Adipocyte (in vitro differentiated cells): Measurements from ENCODE around the gene TFF2.
A peak's percentile ranks its signal among the peaks of the same experiment; 100 is the strongest.

ENCODE experiments used
- DNase-seq: peaks from one replicate; pipeline ENCODE4 v3.0.0-alpha.2; 2015; ENCODE audit warnings: low read depth
- H3K27me3 ChIP-seq: replicated peaks from 2 replicates; pipeline ENCODE4 v1.7.0; 2013; ENCODE audit warnings: mild to moderate bottlenecking, low read length, moderate library complexity; ENCODE audit not compliant: control insufficient read depth, insufficient read depth
- H3K36me3 ChIP-seq: 2 replicates; pipeline ENCODE4 v1.7.0; 2013; ENCODE audit warnings: low read length, mild to moderate bottlenecking, moderate library complexity; ENCODE audit not compliant: control insufficient read depth, insufficient read depth, severe bottlenecking
- H3K4me1 ChIP-seq: 2 replicates; pipeline ENCODE4 v1.7.0; 2013; ENCODE audit warnings: mild to moderate bottlenecking, low read length, moderate library complexity; ENCODE audit not compliant: control insufficient read depth, insufficient read depth
- H3K4me3 ChIP-seq: 2 replicates; pipeline ENCODE4 v1.7.0; 2013; ENCODE audit warnings: mild to moderate bottlenecking, low read length, moderate library complexity
- H3K9ac ChIP-seq: 2 replicates; pipeline ENCODE4 v1.7.0; 2013; ENCODE audit warnings: mild to moderate bottlenecking, low read length, moderate library complexity
- H3K9me3 ChIP-seq: 2 replicates; pipeline ENCODE4 v1.7.0; 2013; ENCODE audit warnings: mild to moderate bottlenecking, low read length, moderate library complexity; ENCODE audit not compliant: control insufficient read depth

TFF2 gene

GRCh38 chr21:42382915-42383314 is 32.1 kb upstream of the TFF2 start:
- no peak overlapping the region for H3K9ac ChIP-seq
- no peaks in the 10 kb centered on the region for H3K4me1 ChIP-seq
- H3K4me3 ChIP-seq: no peak overlapping the region
- H3K36me3 ChIP-seq: no peaks in the 10 kb centered on the region
- no peak for DNase-seq
- H3K27me3 ChIP-seq: peaks cover 48% of the 10 kb centered on the region
- no peaks in the 10 kb centered on the region for H3K9me3 ChIP-seq

DNA sequence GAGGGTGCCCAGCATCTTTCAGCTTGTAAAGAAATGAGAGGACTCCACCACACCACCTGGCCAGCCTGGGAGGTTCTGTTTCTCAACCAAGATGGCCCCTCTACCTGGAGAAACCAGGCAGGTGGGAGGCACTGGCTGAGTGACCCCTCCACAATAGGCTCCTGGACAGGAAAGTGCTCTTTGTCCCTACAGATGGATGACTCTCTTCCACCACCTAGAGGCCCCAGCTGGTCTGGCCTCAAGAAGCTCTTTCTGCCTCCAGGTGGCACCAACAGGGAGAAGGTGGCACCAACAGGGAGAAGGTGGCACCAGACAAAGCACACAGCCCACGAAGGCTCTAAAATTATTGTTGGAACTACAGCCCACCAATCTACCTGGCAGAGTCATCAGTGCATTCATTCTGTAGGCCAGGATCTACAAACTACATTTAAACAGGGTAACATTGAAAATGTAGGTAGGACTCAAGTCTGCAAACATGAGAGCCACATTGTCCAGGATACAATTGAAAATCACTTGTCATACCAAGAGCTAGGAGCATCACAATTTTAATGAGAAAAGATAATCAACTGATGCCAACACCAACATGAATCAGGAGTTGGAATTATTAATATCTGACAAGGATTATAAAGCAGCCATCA is 30.7 kb upstream of the TFF2 start:
- no peaks in the 10 kb centered on the region for H3K36me3 ChIP-seq
- H3K9me3 ChIP-seq: no peaks in the 10 kb centered on the region
- no peak overlapping the region for H3K9ac ChIP-seq
- H3K27me3 ChIP-seq: peaks cover 49% of the 10 kb centered on the region
- DNase-seq: peak; percentile 24
- H3K4me1 ChIP-seq: no peaks in the 10 kb centered on the region
- H3K4me3 ChIP-seq: no peak overlapping the region

DNA sequence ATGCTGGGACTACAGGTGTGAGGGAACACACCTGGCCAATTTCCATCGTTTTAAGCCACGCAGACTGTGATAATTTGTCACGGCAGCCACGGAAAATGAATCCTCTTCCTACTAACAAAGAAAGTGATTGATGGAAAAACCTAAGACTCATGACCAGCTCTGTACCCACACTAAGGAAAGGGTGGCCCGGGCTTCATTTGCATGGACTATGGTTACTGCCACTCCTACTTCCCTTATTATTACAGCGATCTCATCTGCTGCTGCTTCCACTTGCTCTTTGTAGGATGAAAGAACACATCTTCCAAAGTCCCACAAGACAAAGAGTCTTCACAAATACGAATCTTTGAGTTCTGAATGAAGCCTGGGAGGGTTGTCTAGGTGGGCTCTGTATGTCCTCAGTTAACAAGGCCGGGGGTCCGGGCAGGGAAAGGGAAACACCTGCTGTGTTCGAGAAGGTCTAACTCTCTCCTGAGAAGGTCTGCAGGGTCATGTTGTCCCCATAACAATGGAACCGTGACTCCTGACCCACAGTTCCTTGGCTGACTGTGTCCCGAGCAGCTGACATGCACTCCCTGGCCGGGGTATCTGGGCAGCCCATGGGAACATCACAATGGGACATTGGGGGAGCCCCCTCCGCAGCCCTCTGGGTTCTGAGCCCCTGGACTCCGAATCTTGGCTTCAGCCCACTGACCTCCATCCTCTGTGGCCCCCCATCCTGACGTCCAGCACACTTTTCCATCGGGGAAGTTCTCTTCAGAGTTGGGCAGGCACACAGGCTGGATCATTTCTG is 28.8 kb upstream of the TFF2 start:
- Histone ChIP-seq H3K36me3 (no peaks in the 10 kb centered on the region), H3K4me1 (no peaks in the 10 kb centered on the region), H3K27me3 (peaks cover 57% of the 10 kb centered on the region), H3K9ac (no peak overlapping the region), H3K9me3 (no peaks in the 10 kb centered on the region), H3K4me3 (no peak overlapping the region)
- DNase-seq: no peak

DNA sequence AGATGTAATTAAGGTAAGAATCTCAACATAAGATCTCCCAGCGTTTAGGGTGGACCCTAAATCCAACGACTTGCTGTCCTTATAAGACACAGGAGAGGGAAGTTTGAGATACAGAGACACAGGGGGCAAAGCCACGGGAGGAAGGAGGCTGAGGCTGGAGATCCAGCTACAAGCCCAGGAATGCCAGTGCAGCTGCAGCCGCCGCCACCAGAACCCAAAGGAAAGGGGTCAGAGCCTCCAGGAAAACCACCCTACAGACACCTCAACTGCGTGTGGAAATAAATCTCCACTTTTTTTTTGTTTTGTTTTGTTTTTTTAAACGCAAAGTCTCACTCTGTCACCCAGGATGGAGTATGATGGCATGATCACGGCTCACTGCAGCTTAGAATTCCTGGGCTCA is 27.6 kb upstream of the TFF2 start:
- Histone ChIP-seq H3K9me3 (no peaks in the 10 kb centered on the region), H3K9ac (no peak overlapping the region), H3K4me1 (no peaks in the 10 kb centered on the region), H3K36me3 (no peaks in the 10 kb centered on the region), H3K27me3 (peaks cover 69% of the 10 kb centered on the region), H3K4me3 (no peak overlapping the region)
- DNase-seq: no peak

- no peaks in the 10 kb centered on the region for H3K4me1 ChIP-seq
- peaks cover 69% of the 10 kb centered on the region for H3K27me3 ChIP-seq
- H3K4me3 ChIP-seq: no peak overlapping the region
- no peaks in the 10 kb centered on the region for H3K9me3 ChIP-seq
- no peak for DNase-seq
- H3K9ac ChIP-seq: no peak overlapping the region
- H3K36me3 ChIP-seq: no peaks in the 10 kb centered on the region
These were observed 27.2 kb upstream of the TFF2 start for GRCh38 chr21:42377951-42378340.

GRCh38 chr21:42377211-42377950 is 26.6 kb upstream of the TFF2 start:
- no peak for DNase-seq

GRCh38 chr21:42376338-42376982 is 25.7 kb upstream of the TFF2 start:
- Histone ChIP-seq H3K9me3 (no peaks in the 10 kb centered on the region), H3K27me3 (peaks cover 63% of the 10 kb centered on the region)
- DNase-seq: no peak

More at GRCh38 chr21:42377211-42377950, 26.6 kb upstream of the TFF2 start:
- no peaks in the 10 kb centered on the region for H3K9me3 ChIP-seq
- no peak overlapping the region for H3K4me3 ChIP-seq
- no peaks in the 10 kb centered on the region for H3K4me1 ChIP-seq
- H3K27me3 ChIP-seq: peaks cover 69% of the 10 kb centered on the region
- no peak overlapping the region for H3K9ac ChIP-seq
- H3K36me3 ChIP-seq: no peaks in the 10 kb centered on the region

GRCh38 chr21:42375966-42376337 is 25.2 kb upstream of the TFF2 start:
- H3K27me3 ChIP-seq: peaks cover 63% of the 10 kb centered on the region
- H3K36me3 ChIP-seq: no peaks in the 10 kb centered on the region
- H3K4me1 ChIP-seq: no peaks in the 10 kb centered on the region
- no peak for DNase-seq
- no peak overlapping the region for H3K9ac ChIP-seq
- no peaks in the 10 kb centered on the region for H3K9me3 ChIP-seq
- H3K4me3 ChIP-seq: no peak overlapping the region

More at GRCh38 chr21:42376338-42376982, 25.7 kb upstream of the TFF2 start:
- no peaks in the 10 kb centered on the region for H3K4me1 ChIP-seq
- H3K4me3 ChIP-seq: no peak overlapping the region
- no peak overlapping the region for H3K9ac ChIP-seq
- H3K36me3 ChIP-seq: no peaks in the 10 kb centered on the region

DNA sequence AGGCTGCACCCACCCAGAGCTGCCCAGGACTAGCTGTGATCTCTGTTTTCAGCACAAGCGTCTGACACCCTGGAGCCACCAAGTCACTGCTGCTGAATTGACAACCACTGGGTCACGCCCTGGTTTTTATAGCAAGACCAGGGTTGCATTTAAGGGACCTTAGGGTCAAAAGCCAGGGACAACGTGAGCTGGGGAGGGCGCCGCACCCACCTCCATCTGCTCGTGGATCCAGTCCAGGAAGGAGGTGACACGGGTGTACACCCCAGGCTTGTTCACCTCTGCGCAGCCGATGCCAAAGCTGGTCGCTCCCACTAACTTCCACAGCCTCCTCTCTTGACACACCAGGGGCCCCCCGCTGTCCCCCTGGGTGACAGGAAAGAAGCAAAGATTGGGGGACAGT is 24.7 kb upstream of the TFF2 start:
- Histone ChIP-seq H3K27me3 (peaks cover 66% of the 10 kb centered on the region), H3K36me3 (no peaks in the 10 kb centered on the region), H3K4me1 (no peaks in the 10 kb centered on the region), H3K9me3 (no peaks in the 10 kb centered on the region), H3K4me3 (no peak overlapping the region), H3K9ac (no peak overlapping the region)
- no peak for DNase-seq

DNA sequence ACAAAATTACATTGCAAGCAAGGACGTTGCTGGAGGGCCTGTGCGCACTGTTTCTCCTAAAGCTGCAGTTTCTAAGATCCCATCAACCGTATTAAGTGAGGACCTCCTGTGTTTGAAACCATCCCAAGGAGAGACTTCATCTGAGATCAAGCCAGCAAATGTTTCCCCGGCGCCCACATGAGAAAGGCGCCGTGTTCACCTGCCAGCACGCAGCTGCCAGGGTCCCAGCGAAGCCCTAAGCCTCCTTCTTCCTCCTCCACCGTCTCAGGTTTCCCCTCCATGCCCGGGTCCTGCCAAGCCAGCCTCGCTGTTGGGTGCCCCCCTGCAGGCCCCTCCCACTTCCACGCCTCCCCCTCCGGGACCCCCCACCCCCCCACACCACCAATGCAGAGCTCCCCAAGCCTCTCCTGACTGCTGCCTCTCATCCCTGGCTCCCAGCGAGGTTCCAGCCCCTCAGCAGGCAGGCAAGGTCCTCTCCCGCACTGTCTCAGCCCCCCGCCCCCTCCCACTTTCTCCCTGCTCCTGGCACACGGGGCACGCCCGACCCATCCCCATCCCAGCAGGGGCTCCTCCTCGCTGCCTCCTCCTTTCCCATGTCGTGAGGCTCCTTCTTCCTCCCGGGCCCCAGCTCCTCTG is 24.2 kb upstream of the TFF2 start:
- H3K27me3 ChIP-seq: peaks cover 64% of the 10 kb centered on the region
- H3K36me3 ChIP-seq: no peaks in the 10 kb centered on the region
- DNase-seq: no peak
- H3K4me1 ChIP-seq: no peaks in the 10 kb centered on the region
- H3K9me3 ChIP-seq: no peaks in the 10 kb centered on the region
- H3K9ac ChIP-seq: no peak overlapping the region
- no peak overlapping the region for H3K4me3 ChIP-seq

- H3K9me3 ChIP-seq: no peaks in the 10 kb centered on the region
- DNase-seq: no peak
- peaks cover 58% of the 10 kb centered on the region for H3K27me3 ChIP-seq
- no peak overlapping the region for H3K9ac ChIP-seq
- no peaks in the 10 kb centered on the region for H3K4me1 ChIP-seq
- no peaks in the 10 kb centered on the region for H3K36me3 ChIP-seq
- no peak overlapping the region for H3K4me3 ChIP-seq
These were observed 23.7 kb upstream of the TFF2 start for GRCh38 chr21:42374457-42374856.
